Muscle layer of duodenum (tissue), 2 donors: Measurements from ENCODE around the gene SCNM1.
"Not testable (repeated sequence)": the region's sequence is repeated elsewhere in the genome, so short reads cannot be mapped to it uniquely, and the experiment has no call there.

Experiments
- H3K27ac ChIP-seq: one replicate; pipeline ENCODE4 v1.7.0; 2013; ENCODE audit warnings: mild to moderate bottlenecking, low read length
- H3K27me3 ChIP-seq: one replicate; pipeline ENCODE4 v1.7.0; 2013; ENCODE audit warnings: low read depth, mild to moderate bottlenecking, control low read depth, low read length
- H3K36me3 ChIP-seq, 2 donors: one replicate each; pipeline ENCODE4 v1.7.0; 2013; ENCODE audit warnings: low read length in 2 of 2, control low read depth in 1 of 2, mild to moderate bottlenecking in 1 of 2; ENCODE audit not compliant: insufficient read depth in 2 of 2, control insufficient read depth in 1 of 2
- H3K4me1 ChIP-seq, 2 donors: one replicate each; pipeline ENCODE4 v1.7.0; 2013; ENCODE audit warnings: low read length in 2 of 2, mild to moderate bottlenecking in 2 of 2, control low read depth in 1 of 2, moderate library complexity in 1 of 2; ENCODE audit not compliant: insufficient read depth in 2 of 2, control insufficient read depth in 1 of 2
- H3K4me3 ChIP-seq, 2 donors: one replicate each; pipeline ENCODE4 v1.7.0; 2013; ENCODE audit warnings: low read length in 2 of 2, low read depth in 1 of 2, mild to moderate bottlenecking in 1 of 2
- H3K9me3 ChIP-seq, 2 donors: one replicate each; pipeline ENCODE4 v1.7.0; 2013; ENCODE audit warnings: low read length in 2 of 2, control low read depth in 1 of 2, mild to moderate bottlenecking in 1 of 2; ENCODE audit not compliant: control insufficient read depth in 1 of 2
- donor health status: healthy.

SCNM1 gene

DNA sequence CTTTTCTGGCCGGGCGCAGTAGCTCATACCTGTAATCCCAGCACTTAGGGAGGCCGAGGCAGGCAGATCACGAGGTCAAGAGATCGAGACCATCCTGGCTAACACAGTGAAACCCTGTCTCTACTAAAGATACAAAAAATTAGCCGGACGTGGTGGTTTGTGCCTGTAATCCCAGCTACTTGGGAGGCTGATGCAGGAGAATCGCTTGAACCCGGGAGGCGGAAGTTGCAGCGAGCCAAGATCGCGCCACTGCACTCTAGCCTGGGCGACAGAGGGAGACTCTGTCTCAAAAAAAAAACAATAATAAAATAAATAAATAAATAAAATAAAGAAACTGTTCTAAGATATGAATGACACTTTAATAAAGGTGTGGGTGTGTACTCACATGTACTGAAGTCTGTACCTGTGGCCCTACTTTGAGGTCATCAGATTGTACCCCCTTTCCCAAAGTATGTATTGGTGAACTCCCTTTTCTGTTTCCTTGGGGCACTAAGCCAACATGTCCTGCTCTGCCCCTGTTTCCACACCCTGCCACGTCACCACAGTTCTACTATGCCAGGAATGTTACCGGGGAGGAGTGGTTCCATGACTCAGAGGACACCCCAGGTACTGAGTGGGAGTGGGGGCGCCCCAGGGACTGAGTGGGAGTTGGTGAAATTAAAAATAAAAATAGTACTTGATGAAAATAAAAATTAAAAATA is 29.1 kb downstream of the SCNM1 start:
- not testable (repeated sequence) for H3K27ac ChIP-seq, H3K4me3 ChIP-seq, H3K9me3 ChIP-seq, H3K27me3 ChIP-seq, H3K4me1 ChIP-seq
- H3K36me3 ChIP-seq: peaks cover 0 to 12% of the 10 kb centered on the region in 2 donors

DNA sequence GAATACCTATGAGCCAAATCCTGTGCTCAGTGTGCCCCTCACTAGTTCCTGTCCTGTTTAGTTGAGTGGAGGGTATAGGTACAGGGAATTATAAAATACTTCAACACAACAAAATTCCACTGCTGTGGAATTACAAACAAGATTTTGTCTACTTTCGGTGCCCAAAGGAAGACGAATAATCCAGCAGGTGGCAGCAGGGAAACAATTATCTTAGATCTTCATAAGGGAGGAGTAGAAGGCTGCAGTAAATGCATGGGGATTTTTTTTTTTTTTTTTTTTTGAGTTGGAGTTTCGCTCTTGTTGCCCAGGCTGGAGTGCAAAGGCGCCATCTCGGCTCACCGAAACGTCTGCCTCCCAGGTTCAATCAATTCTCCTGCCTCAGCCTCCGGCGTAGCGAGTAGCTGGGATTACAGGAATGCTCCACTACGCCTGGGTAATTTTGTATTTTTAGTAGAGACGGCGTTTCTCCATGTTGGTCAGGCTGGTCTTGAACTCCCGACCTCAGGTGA is 30.4 kb downstream of the SCNM1 start:
- Histone ChIP-seq H3K4me3 (no peak overlapping the region), H3K27ac (peak overlapping the region; percentile 18)

DNA sequence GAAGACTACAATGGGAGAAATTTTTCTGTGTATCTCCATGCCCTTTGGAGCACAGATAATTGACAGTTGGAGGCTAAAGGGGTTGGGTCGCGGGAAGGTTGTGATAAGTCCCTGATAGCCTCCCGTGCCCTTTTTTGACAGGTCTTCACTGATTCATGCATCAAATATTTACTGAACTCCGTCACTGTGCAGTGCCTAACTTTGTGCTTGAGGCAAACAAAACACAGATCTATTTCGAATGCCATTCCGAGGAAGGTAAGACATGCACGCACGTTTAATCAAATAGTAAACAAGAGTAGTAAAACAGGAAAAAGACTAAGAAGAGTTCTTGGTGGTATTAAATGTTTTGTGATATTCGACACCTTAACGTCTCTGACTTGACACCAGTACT is 31.9 kb downstream of the SCNM1 start:
- Histone ChIP-seq H3K27me3 (no peaks in the 10 kb centered on the region), H3K36me3 (peaks cover 0 to 13% of the 10 kb centered on the region in 2 donors), H3K4me3 (peak overlapping the region; percentile 90 to 99), H3K27ac (peak overlapping the region; percentile 98), H3K9me3 (no peaks in the 10 kb centered on the region), H3K4me1 (peaks cover 5 to 19% of the 10 kb centered on the region in 2 donors)

More for the DNA sequence above, 30.4 kb downstream of the SCNM1 start:
- H3K36me3 ChIP-seq: peaks cover 0 to 12% of the 10 kb centered on the region in 2 donors
- H3K9me3 ChIP-seq: no peaks in the 10 kb centered on the region
- H3K27me3 ChIP-seq: no peaks in the 10 kb centered on the region
- H3K4me1 ChIP-seq: peaks cover 5 to 10% of the 10 kb centered on the region in 2 donors

DNA sequence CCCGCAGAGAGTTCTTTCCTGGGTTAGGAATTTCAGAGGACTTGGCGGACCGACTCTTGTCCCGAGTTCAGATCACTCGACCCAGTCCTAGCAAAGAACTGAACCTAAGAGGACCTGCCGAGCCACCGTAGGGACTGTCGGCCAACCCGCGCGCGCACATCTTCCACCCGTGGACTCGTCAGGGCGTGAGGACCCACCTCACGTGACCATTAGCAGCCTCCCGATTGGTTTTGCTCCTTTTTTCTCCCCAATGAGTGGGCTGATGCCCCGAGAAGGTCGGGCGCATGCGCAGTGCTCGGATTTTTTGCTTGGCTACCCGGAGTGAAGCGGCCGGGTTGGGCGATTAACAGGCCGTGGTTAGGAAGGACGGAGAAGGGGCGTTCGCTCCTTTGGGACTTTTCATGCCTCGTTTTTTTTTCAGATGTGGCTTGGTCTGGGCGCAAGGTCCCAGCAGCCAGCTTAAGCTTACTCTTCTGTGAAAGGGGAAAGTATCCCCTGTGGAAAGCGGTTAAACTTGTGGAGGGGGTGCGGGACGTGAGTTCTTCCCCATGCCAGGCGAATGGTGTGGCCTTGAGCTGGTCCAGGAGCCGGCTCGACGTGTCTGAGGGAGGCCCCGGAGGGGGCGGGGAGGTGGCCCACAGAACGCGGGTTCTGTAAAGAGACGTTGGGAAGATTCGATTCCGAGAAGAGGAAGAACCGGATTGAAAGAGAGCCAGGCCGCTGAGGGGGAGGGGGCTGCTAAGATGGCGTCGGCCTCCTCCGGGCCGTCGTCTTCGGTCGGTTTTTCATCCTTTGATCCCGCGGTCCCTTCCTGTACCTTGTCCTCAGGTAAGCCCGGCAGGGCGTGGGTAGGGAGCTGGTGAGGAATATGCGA is 32.5 kb downstream of the SCNM1 start, which contains the start of gene PIP5K1A:
PIP5K1A (plus strand) TSS at position 299 of the 874 bp plus-strand sequence; CDS start at position 744, 445 bp downstream.
- Histone ChIP-seq H3K27ac (peak within 1 kb of the TSS; percentile 98), H3K36me3 (peaks cover 0 to 18% of the 10 kb centered on the region in 2 donors), H3K4me3 (peak within 1 kb of the TSS; percentile 90 to 99), H3K27me3 (no peaks in the 10 kb centered on the region), H3K4me1 (peaks cover 5 to 19% of the 10 kb centered on the region in 2 donors), H3K9me3 (no peaks in the 10 kb centered on the region)

DNA sequence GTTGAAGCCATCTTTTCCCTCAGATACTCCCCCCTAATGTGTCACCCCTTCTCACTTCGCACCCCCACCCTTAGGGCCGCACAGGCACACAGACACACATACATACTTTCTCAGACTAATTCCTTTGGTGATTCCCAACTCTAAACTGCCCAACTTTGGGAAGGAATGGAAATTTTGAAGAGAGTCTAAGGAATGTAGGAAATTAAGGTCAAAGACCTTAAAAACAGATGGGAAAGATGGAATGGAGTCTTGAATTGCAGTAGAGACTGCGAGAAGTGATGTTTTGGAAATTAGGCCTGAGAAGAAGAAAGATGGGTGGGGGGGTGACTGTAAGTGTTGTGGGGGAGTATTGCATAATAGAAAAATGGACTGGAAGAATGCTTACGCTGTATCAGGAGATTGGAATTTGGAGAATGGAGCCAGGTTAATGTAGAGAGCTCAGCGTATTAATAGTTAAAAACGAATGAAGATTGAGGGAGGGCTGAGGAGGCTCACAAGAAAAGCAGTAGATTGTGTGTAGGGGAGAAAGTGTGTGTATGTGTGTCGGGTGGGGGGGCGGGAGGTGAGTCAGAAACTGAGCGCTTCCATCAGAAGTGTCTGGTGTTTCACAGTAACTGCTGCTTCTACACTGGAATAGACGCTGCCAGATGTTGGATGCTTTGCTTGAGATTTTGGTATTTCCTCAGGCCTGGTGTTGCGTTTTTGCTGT is 34.1 kb downstream of the SCNM1 start:
- H3K27ac ChIP-seq: peak overlapping the region; percentile 98
- H3K9me3 ChIP-seq: no peaks in the 10 kb centered on the region
- no peaks in the 10 kb centered on the region for H3K27me3 ChIP-seq
- peaks cover 0 to 18% of the 10 kb centered on the region in 2 donors for H3K36me3 ChIP-seq
- H3K4me3 ChIP-seq: peak overlapping the region; percentile 90 to 99
- H3K4me1 ChIP-seq: peaks cover 5 to 28% of the 10 kb centered on the region in 2 donors

DNA sequence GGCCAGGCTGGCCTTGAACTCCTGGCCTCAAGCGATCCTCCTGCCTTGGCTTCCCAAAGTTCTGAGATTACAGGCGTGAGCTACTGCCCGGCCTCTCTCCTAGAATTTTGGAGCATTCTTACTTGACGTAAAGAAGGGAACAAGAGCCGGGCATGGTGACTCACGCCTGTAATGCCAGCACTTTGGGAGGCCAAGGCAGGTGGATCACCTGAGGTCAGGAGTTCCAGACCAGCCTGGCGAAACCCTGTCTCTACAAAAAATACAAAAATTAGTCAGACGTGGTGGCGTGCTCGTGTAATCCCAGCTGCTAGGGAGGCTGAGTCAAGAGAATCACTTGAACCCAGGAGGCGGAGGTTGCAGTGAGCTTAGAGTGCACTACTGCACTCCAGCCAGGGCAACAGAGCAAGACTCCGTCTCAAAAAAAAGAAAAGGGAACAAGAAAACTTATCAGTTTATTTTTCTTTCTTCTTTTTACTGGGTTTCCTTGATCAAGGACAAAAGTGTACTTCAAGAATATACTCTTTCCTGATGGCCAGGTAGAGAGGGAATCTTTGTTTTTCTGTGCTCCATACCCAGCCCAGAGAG is 39.5 kb downstream of the SCNM1 start:
- H3K9me3 ChIP-seq, H3K4me3 ChIP-seq, H3K27ac ChIP-seq, H3K27me3 ChIP-seq: not testable (repeated sequence)
- Histone ChIP-seq H3K4me1 (peaks cover 4 to 33% of the 10 kb centered on the region in 2 donors), H3K36me3 (peaks cover 3 to 21% of the 10 kb centered on the region in 2 donors)

DNA sequence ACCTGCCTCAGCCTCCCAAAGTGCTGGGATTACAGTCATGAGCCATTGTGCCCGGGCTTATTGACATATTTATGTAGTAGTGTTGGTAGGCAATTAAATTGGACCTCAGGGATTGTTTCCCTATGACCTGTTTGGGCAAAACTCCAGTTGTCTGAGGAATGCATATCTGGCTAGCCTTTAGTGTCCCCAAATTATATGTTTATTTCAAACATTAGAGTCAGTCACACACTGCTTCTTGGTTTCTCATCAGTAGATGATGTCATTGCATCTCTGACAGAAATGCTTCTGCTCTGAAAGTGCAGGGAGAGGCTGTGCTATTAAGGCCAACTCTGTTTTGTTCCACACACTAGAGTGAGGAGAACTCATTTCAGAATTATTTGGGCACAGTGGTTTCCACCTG is 44.9 kb downstream of the SCNM1 start:
- H3K9me3 ChIP-seq: no peaks in the 10 kb centered on the region
- no peaks in the 10 kb centered on the region for H3K27me3 ChIP-seq
- H3K4me3 ChIP-seq: no peak overlapping the region
- peaks cover 2 to 15% of the 10 kb centered on the region in 2 donors for H3K4me1 ChIP-seq
- H3K36me3 ChIP-seq: peaks cover 3 to 16% of the 10 kb centered on the region in 2 donors
- H3K27ac ChIP-seq: no peak overlapping the region

DNA sequence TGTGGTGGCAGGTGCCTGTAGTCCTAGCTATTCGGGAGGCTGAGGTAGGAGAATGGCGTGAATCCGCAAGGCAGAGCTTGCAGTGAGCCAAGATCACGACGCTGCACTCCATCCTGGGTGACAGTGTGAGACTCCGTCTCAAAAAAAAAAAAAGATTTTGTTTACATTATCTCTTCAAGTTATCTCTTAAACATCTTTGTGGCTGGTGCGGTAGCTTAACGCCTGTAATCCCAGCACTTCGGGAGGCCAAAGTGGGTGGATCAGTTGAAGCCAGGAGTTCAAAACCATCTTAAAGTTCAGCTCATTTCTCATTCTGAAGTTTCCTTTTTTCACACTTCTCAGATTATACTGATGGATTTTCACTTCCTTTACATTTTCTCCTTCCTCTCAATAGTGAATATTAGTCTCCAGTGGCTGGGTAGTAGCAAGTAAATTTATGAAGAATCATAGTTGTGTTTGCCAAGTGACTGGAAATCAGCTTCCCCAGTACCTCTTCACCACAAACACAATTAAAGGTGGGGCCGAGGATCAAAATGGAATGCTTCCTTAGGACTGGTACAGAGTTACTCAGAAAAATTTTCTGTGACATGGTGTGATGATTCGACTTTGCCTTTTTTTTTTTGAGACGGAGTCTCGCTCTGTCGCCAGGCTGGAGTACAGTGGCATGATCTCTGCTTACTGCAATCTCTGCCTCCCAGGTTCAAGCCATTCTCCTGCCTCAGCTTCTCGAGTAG is 46.2 kb downstream of the SCNM1 start:
- Histone ChIP-seq H3K9me3 (no peaks in the 10 kb centered on the region), H3K27me3 (no peaks in the 10 kb centered on the region), H3K36me3 (peaks cover 1 to 10% of the 10 kb centered on the region in 2 donors), H3K4me3 (no peak overlapping the region), H3K27ac (no peak overlapping the region), H3K4me1 (peaks cover 0 to 7% of the 10 kb centered on the region in 2 donors)

DNA sequence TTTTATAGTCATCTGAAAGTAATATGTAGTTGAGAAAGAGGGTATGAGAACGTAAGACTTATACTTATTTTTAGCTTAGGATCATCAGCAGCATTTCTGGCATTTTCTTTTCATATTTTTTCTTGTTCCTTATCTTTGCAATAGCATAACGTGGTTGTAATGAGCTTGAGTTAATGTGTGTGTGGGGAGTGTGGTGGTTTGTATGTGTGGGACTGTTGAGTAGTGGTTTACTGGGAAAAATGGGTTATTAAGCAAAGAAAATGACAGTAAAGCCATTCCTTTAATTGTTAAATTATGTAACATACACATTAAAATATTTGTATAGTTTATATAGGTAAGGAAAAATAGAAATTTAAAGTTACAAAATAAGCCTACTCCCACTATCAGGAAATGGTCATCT is 47.6 kb downstream of the SCNM1 start:
- Histone ChIP-seq H3K27me3 (no peaks in the 10 kb centered on the region), H3K36me3 (no peaks in the 10 kb centered on the region), H3K4me1 (peaks cover 0 to 7% of the 10 kb centered on the region in 2 donors), H3K9me3 (no peaks in the 10 kb centered on the region), H3K4me3 (no peak overlapping the region), H3K27ac (no peak overlapping the region)
